Keratinocyte (primary cell): ENCODE data around the gene UBFD1.

ENCODE experiments used
- EZH2 ChIP-seq: IDR thresholded peaks from one replicate; pipeline ENCODE4 v1.6.1; 2012; ENCODE audit warnings: inconsistent platforms, mild to moderate bottlenecking, low read length, moderate library complexity
- TF ChIP-seq, protein P1 (sequence below), 3 experiments: IDR thresholded peaks in 1 of 3; conservative IDR thresholded peaks in 1 of 3; optimal IDR thresholded peaks in 1 of 3; 2 replicates in 2 of 3; 3 replicates in 1 of 3; pipeline versions ENCODE3 to v1.5.1; 2011; ENCODE audit warnings: low read length in 3 of 3, mild to moderate bottlenecking in 3 of 3, moderate library complexity in 2 of 3, control low read depth in 1 of 3, inconsistent platforms in 1 of 3; ENCODE audit not compliant: insufficient read depth in 2 of 3; ENCODE audit errors: extremely low read depth in 1 of 3

DNA sequence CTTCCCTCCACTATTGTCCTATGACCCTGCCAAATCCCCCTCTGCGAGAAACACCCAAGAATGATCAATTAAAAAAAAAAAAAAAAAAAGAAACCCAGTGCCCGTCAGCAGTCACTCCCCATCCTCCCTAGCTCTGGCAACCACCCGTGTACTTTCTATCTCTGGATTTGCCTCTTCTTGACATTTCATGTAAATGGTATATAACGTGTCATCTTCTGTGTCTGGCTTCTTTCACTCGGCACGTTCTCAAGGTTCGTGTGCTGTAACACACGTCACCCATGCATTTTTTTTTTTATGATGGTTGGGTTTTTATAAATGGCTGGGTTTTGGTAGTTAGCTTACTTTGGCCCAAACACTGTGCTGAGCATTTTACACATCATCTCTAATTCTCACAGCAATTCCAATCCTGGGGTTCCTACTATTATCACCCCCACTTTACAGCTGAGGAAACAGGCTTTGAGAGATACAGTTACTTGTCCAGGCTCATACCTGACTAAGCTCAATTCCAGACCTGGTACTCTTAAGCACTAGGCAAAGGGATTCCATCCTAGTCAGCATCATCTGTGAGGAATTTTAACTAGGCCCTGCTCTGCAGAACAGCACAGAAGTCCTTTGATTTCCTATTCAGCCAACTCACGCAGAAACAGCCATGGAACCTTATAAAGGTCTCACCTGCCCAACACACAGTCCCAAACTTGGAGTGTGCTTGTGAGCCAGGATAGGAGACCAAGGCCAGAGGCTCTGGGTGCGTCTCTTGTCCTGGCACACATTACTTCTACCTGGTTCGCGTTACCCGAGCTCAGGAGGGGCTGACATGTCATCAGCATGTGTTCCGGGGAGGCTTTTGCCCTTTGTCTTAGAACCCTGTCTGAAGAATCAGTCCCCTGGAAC lies 26.9 kb downstream of the UBFD1 start:
- TF ChIP-seq, protein P1, sequence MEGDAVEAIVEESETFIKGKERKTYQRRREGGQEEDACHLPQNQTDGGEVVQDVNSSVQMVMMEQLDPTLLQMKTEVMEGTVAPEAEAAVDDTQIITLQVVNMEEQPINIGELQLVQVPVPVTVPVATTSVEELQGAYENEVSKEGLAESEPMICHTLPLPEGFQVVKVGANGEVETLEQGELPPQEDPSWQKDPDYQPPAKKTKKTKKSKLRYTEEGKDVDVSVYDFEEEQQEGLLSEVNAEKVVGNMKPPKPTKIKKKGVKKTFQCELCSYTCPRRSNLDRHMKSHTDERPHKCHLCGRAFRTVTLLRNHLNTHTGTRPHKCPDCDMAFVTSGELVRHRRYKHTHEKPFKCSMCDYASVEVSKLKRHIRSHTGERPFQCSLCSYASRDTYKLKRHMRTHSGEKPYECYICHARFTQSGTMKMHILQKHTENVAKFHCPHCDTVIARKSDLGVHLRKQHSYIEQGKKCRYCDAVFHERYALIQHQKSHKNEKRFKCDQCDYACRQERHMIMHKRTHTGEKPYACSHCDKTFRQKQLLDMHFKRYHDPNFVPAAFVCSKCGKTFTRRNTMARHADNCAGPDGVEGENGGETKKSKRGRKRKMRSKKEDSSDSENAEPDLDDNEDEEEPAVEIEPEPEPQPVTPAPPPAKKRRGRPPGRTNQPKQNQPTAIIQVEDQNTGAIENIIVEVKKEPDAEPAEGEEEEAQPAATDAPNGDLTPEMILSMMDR (optimal IDR thresholded peaks at IDR 0.05 in 1 of 3, IDR thresholded peaks at IDR 0.05 in 1 of 3, conservative IDR thresholded peaks at IDR 0.05 in 1 of 3; ENCODE audit: extremely low read depth in 1 of 3, insufficient read depth in 2 of 3, low read length in 3 of 3), result no peak
- no peak for TF ChIP-seq EZH2
